Right lobe of liver (tissue), 4 donors: ENCODE data around the gene SPON1.

Experiments
- CTCF ChIP-seq, 4 donors: fragments of 200-600 bp in 3 of 4; fragments of 450-650 bp in 1 of 4; IDR thresholded peaks; one replicate each; pipeline versions ENCODE4 v1.5.1 to v1.8.0; 2016 to 2022; ENCODE audit warnings: antibody characterized with exemption in 4 of 4, mild to moderate bottlenecking in 2 of 4
- POLR2A ChIP-seq: fragments of 450-650 bp; IDR thresholded peaks from one replicate; pipeline ENCODE4 v1.6.1; 2017; ENCODE audit warnings: antibody characterized with exemption, mild to moderate bottlenecking
- donor health status: DM: no; HTN: no; CAD: no.
- donor health status: DM: no; HTN: no; CAD: no.
- donor health status: DM: no; HTN: yes; CAD: no.

GRCh38 chr11:14182833-14183364, 220.4 kb downstream of the SPON1 start:
- no peak for TF ChIP-seq POLR2A
- TF ChIP-seq CTCF (IDR thresholded peaks at IDR 0.05) = no peak
